ENCODE measurements around the gene GLG1.

GRCh38 chr16:74607310-74607961 is 522 bp upstream of the GLG1 start:
- TF ChIP-seq TAF1 (IDR thresholded peaks at IDR 0.05; ENCODE audit: borderline replicate concordance, low read depth, low read length) (no peak), POLR2A (IDR thresholded peaks at IDR 0.05; ENCODE audit: low read depth, low read length) (no peak)
